T follicular helper cell (primary cell): ENCODE measurements around the gene SERPIND1.

ENCODE experiments used
- DNase-seq: peaks from one replicate; pipeline ENCODE4 v3.0.0-alpha.2; 2020; ENCODE audit warnings: low read depth

Gene SERPIND1

DNA sequence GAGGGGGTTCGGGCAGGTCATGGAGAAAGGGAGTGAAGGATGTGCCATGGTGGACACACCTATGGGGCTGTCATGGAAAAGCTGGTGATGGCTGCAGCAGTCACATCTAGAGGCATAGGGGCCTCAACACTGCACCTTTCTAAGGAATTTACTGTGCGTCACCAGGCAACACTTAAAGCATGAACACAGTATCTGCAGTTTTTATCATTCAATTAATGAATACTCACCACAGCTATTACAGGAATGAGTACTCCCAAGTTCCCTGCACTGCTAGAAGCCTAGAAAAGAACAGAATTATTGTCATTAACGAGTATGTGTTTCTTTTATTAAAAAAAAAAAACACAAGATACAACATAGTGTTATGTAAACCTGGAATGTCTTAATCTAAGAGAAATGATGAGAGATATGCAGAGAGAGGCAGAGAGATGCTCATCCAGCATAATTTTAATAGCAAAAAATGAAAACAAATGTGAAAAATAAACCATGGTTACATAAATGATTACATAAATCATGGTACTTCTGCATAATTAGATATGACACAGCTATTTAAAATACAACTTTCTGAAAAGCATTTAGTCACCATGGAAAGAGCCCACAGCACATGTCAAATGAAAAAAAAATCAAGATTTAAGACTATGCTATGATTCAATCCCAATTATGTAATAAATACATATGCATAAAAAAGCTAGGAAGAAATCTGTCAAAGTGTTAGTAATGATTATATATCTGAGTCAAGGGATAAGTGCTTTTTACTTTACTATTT, 19.2 kb downstream of the SERPIND1 start:
- no peak for DNase-seq

DNA sequence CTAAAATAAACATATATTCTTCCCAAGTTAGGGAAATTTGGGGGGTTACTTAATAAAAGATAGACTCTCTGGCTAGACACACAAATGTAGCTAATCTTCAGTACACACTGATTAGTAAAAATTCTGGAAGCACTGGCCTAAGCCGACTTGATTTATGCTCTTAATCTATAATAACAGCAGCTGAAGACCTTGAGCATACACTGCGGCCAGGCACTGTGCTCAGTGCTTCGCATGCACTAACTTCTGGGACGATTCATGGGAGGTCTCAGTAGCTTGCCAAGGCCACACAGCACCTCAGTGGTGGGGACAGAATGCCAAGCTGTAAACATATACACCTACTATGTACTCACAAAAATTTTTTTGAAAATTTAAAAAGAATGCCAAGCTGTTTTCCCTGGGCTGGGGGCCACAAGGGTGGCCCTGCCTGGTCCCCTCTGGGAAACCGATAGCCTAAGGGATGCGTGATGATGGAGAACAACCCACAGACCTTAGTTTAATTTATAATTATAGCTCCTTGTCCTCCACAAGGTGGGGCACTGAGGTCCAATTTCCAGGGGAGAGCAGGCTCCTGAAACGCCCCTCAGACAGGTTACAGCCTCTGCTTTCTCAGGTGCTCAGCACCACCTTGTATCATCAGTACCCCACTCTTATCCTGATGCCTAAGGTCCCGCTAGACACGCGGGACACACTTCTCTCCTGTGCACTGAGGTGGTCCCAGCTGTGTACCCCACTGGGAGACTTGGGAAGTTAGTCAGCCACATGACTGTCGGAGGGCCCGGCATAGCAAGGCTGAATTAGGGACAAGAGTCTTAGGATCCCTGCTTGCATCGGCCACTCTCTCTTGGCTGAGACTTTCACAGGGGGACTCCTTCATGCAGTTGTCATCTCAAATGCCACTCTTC, 20.1 kb downstream of the SERPIND1 start:
- DNase-seq, result no peak

DNA sequence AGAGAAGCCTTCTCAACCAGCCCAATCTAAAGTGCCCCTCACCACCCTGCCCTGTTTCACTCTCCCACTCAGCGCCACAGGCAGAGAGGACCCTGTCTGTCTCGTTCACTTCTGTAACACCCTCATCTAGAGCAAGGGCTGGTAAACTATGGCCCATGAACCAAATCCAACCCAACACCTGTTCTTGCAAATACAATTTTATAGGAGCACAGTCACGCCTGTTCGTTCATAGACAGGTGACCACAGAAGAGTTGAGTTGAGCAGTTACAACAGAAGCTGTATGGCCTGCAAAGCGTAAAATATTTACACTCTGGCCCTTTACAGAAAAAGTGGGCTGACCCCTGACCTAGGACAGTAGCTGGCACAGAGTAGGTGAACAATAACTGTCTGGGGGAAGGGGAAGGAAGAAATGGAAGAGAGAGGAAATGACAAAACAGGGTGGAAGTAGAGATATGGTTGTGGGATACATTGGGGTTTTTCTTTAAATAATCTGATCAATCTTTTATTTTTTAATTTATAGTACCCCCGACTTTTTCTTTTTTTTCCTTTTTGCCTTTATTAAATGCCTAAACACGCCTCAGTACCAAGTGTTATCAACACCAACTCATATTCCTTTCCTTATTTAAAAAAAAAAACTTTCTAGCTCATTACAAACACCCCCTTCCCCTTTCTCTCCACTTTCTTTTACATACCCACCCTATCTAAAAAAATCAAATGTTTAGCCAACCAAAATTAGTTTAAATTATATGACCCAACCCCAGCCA, 20.9 kb downstream of the SERPIND1 start:
- DNase-seq, result no peak

DNA sequence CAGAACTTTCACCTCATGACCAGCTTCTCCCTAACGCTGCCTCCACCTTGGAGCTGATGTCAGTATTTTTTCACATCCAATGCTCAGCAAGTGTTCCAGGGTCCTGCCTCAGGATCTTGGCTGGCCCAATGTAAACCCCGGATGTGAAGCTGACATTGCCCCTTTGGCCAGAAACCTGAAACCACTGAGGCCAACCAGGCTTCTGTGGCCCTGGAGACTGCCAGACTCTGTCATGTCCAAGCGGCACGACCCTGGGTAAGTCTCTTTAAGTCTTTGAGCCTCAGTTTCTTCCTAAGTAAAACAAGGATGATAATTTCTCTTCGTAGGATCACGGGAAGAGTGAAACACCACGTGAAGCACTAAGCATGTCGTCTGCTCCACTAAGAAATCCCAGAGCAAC, 22.8 kb downstream of the SERPIND1 start:
- no peak for DNase-seq

DNA sequence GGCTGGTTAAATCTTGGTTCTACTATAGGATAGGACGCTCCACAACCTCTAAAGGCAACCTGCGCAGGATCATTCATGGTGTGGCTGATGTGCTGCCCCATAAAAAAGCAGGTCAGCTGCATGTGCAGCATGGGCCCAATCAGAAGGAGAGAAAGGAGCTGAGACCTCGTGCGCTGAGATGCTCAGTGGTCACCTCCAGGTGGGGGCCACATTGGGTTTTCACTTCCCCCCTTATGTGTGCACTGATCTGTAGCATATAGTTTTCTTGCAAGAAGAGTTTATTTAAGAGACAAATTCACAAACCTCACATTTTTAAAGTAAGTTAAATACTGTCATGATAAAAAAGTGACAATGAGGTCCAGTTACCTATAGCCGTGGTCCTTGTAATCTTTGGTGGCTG, 24.3 kb downstream of the SERPIND1 start:
- DNase-seq, result no peak

DNA sequence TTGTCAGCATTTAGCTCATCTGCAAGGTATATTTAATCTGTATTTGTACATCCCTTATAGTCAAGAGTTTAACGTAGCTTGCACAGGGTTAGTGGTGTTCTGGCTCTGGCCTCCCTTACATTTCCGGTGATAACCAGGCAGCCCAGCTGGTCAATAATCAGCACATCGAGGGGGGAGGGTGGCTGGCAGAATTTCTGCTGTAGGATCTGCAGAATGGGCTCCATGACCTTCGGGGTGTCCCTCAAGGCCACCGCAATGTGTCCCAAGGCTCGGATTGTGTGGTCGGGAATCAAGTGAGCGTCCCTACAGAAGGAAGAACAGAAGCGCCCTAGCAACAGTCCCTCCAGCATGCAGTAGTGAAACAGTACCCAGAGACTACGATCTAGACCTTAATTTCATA, 25.1 kb downstream of the SERPIND1 start:
- DNase-seq, result no peak

DNA sequence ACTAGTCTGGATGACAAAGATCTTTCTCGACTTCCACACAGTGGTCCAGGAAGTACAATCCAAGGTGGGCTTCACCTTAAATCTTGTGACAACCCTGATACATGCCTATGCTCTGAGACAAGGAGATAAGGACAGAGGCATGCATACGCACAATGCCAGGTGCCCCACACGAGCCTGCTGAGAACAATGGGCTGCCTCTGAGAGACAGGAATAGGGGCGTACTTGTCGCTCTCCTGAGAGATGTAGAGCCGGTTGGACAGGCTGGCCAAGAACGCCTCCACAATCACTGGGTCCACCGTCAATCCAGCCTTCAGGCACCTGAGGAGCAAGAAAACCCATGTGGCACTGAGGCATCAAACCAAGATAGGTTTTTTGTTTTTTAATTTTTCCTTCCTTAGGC, 25.5 kb downstream of the SERPIND1 start:
- no peak for DNase-seq

DNA sequence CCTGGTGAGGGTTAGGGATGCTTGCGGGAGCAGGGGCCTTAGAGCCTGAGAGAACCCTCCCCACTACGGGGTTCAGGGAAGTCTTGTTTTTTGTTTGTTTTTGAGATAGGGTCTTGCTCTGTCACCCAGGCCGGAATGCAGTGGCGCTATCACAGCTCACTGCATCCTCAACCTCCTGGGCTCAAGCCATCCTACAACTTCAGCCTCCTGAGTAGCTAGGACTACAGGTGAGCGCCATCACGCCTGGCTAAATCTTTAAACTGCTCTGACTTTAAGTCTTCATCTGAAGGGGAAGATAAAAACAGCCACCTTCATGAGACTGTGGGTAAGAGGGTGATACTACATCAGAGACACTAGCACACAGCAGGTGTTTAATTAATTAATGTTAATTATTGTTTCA, 28.5 kb downstream of the SERPIND1 start:
- DNase-seq, result no peak

DNA sequence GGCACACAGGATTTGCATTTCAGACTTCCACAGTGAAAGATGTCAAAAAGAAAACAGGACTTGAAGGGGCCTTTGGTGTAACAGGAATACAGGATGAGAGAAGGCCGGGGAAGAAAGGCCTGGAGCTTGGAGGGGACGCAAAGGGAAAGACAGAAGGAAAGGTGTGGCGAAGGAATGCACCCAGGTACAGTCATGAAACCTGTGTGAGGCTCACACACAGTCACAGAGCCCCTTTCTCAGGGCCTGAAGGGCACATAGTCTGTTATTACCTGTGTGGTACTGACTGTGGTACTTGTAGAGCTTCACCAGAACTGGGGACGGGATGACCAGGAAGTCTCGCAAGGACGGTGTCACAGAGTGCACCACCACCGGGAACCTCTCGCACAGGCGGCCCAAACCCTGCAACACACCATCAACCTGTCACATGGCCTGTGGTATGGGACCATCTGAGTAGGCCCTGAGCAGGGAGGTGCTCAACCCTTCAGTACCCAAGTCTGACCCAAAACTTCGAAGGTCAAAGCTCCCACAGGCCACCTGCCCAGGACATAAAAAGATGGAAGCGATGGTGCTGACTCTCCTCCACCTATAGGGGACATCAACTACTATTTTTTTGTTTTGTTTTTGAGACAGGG, 29.1 kb downstream of the SERPIND1 start:
- DNase-seq, result no peak

DNA sequence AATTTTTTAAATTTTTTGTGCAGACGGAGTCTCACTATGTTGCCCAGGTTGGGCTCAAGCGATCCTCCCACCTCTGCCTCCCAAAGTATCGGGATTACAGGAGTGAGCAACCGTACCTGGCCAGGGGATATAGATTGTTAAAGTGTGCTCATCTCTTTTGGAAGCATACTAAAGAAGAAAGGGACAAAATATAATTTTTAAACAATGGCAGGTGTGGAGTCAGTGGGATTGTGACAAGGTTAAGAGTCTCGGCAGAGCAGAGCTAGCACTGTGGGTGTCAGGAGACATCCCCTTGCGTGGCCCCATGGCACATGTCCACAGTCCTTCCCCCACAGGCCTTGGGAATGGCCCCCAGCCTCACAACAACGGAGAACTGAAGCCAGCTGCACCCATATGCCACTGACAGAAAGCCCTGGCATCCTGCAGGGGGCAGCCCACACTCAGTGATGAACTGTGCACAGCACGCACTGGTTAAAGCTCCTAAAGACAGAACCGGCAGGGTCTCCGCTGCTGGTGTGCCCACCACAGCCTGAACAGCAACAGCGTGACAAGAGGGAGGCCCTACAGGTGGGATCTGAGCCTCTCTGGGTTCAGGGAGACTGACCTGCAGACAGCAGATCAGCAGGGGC, 29.9 kb downstream of the SERPIND1 start:
- peak; percentile 1 for DNase-seq

DNA sequence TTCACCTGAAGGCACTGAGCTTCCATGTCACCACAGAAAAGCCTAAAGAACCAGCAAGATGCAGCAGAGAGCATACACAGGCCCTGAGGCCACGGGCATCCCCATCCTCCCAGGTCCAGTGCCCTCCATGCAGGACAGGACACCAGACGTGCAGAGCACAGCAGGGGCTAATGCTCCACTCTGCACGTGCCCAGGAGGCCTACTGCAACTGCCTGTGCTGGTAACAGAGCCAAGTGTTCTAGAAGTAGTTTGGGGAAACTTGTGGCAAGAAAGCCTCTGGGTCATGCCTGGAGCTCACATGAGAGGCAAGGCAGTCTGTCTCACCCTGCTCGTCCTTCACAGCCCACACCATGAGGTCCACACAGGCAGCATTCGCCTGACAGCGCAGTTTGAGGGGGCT, 30.7 kb downstream of the SERPIND1 start:
- no peak for DNase-seq

DNA sequence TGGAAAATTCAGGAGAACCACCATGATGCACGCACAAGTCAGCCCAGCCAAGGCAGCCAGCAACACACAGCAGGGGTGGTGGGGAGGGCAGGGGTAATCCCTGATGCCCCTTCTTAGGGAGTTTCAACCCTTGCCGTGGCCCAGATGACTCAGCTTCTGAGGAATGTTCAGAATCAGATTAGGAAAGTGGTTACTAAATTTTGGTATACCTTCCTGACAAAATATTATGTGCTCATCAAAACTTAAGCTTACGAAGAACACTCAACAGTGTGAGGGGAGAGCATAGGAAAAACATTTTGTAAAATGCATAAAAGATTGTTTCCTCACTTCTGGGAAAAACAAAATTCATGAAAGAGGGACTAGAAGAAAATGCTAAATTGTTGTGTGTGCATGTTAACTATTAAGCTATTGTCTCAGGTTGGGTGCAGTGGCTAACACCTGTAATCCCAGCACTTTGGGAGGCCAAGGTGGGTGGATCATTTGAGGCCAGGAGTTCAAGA, 32.1 kb downstream of the SERPIND1 start:
- no peak for DNase-seq

DNA sequence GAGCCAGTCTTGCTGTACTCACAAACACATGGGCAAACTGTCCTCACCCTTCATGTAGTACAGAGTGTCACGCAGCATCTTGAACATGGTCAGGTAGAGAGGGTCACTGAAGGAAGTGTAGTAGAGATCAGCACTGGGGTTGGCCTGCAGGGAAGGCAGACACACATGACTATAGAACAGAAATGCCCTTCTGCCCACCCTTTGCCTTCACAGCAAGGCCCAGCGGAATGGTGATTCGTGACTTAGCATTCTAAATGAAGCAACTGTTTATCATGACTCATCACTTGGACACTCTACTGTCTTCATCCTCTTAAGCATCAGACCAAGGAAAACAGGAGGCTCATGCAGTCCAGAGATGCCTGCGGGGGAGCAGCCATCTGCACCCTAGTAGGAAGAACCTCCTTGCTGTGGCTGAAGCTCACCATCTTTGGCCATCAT, 33.4 kb downstream of the SERPIND1 start:
- DNase-seq, result no peak

DNA sequence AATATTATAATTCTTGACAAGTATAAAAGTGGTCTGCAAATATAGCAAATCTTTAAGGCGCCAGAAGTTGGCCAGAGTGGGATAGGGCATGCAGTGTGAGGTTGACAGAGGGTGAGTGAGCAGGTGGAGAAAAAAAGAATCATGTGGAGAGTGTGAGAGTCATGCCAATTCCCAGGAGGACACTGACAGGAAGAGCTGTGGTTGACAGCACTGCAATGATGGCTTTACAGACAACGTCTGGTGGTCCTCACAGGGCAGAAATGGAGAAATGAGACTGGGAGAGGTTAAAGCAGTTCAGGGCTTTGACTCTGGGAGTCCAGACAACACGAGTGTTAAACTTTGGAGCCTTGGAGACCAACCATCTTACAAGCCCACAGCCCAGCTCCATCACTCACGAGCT, 34.9 kb downstream of the SERPIND1 start:
- DNase-seq, result no peak

DNA sequence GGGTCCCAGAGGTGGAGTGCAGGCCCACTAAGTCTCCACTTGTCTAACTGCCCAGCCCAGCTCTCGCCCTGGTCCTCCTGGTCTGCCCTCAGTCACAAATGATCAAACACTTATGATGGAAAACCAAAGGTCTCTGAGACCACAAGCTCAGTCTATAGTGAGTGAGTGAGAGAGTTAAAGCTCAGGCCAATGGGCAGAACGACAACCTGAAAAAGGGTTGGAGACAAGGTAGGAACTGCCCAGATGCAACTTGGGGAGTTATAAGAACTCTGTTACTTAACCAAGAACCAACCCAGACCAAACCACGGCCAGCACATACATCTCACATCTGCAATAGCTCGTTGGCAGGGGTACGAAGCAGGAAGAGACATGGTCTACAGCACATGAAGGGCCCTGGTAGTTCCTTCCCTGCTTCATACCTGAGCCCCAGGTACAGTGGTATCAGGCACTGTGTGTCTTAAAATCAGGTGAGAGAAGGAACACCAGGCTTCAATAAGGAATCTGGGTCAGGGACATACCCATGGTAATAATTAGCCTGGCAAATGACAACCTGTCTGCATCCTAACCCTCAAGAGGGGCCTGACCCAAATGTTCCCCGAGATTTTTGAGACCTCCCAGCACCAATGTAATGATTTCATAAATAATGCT, 35.7 kb downstream of the SERPIND1 start:
- DNase-seq, result no peak

DNA sequence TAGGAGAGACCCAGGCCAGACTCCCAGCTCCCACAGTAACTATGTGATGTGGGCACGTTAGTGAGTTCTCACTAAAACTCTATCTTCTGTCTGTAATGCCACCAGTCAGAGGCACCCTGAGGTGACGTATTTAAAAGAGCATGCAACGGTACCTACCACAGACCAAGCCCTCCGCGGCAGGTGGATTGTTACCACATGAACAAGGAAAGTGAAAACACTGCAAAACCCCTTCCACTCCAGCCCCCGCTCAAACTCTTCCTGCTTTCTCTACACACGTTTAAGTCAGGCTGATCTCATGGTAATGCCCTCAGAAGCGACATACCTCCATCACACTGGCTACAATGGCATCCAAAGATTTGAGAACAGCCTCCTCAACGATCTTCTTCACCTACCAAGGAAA, 36.7 kb downstream of the SERPIND1 start:
- DNase-seq, result no peak

DNA sequence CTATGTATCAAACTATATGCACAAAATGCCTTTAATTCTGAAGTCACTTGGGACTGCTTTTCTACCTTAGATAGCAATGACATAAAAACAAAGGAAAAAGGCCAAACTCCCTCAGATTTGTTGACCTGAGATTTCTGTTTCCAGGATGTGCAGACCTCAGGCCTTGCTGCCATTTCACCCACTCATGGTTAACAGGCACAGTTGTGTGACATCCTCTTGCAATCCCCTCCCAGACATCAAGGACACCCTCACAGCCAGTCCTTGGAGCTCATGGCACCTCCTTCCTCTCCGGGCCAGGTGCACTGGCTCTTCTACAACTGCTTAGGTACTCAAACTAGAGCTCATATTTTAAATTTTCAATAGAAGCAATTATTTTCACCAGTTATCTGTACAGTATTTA, 37.3 kb downstream of the SERPIND1 start:
- no peak for DNase-seq

DNA sequence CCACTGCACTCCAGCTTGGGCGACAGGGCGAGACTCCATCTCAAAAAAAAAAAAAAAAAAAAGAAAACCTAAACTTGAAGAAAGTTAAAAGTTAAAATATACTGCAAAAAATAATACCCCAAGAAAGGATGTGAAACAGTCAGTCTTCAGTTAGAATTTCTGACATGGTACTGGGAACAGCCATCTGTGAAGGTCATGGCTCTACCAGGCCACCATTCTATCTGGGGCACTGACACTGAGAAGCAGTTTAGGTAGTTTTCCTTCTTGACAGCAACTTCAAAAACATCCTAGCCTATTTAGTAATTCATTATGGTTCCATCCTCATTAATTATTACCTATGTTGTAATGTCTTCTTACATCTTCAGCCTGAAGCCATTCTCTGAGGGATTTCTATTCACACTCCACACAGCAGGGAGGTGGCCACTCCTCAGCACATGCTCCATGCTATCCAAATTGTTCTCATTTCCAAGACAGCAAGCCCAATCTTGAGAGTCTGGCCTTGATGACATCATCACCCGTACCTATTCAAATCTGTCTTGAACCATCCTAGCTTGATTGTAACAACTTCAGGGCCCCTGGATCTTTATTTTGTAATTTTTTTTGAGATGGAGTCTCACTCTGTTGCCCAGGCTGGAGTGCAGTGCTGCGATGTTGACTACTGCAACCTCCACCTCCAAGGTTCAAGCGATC, 38.2 kb downstream of the SERPIND1 start:
- no peak for DNase-seq

DNA sequence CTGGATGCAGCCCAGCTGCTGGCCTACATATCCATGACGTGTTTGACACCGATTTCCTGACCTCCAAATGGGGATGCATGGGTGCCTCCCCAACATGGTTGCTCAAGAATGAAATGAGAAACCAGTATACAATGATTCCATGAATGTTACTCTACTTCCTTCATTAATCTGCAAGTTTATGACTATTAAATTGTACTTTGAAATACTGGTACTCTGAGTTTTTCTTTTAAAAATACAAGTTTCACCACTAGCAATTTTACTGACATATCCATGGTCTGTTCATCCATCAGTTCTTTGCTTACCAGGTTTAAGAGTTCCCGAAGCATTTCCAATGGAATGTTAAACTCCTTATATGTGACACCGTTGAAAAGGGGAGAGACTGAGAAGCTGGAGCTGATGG, 39.1 kb downstream of the SERPIND1 start:
- no peak for DNase-seq

DNA sequence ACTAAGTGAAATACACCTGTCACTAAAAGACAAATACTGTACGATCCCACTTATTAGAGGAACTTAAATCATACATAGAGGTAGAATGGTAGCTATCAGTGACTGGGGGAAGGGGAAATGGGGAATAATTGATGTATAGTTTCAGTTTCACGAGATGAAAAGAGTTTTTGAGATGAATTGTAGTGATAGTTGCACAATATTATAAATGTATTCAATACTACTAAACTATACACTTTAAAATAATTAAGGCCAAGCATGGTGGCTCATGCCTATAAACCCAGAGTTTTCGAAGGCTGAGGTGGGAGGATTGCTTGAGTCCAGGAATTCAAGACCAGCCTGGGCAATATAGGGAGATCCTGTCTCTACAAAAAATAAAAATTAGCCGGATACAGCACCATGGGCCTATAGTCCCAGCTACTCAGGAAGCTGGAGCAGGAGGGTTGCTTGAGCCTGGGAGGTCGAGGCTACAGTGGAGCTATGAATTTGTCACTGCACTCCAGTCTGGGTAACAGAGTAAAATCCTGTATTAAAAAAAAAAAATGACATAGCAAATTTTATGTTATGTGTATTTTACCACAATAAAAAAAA, 40.4 kb downstream of the SERPIND1 start:
- no peak for DNase-seq
